GM06990 (cell line): Measurements from ENCODE around the gene PTGES.

ENCODE experiments used
- DNase-seq: peaks from one replicate; pipeline ENCODE4 v3.0.0-alpha.2; 2011; ENCODE audit not compliant: insufficient read length; ENCODE audit errors: extremely low read depth
- H3K27me3 ChIP-seq: replicated peaks from 2 replicates; pipeline ENCODE4 v1.6.0; 2011; ENCODE audit warnings: low read length; ENCODE audit not compliant: control insufficient read depth, insufficient read depth
- H3K36me3 ChIP-seq: 2 replicates; pipeline ENCODE4 v1.5.1; 2011; ENCODE audit warnings: low read length; ENCODE audit not compliant: control insufficient read depth, insufficient read depth
- H3K4me3 ChIP-seq: replicated peaks from 2 replicates; pipeline ENCODE4 v1.5.1; 2011; ENCODE audit warnings: low read depth, mild to moderate bottlenecking, control low read depth, low read length
- CTCF ChIP-seq: IDR thresholded peaks from 2 replicates; pipeline ENCODE4 v1.5.1; 2011; ENCODE audit warnings: low read length, control low read depth, mild to moderate bottlenecking, inconsistent platforms; ENCODE audit not compliant: insufficient read depth, poor library complexity, severe bottlenecking

The PTGES gene

DNA sequence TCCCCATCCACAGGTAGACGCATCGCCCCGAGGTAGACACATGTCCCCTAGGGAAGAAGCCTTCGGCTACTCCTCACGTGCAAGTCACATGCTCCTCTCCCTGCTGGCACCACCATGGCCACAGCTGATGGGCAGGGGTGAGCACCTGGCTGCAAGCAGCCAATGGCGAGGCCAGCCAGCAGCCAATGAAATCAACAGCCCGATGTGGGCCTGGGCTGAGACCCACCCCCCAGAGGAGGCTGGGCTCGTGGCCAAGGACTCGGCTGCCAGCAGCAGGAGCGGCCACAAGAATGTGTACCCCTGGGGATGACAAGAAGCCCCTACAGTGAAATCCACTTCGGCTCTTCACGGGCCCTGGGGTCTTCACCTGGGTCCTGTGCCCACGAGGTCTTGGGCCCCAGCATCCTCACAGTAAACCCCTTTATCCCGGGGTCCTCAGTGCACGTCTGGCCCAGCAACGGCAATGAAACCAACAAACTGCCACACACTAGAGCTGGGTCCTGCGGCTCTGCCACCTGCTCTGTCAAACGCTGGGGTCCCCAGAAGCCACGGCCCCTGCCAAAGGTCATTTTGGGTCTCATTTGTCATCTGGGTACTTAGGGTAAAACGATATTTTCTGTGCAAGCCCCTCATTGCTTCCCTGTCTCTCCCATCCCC, 22.1 kb upstream of the PTGES start:
- H3K27me3 ChIP-seq = peaks cover 2% of the 10 kb centered on the region
- no peaks in the 10 kb centered on the region for H3K36me3 ChIP-seq
- DNase-seq = no peak
- no peak overlapping the region for H3K4me3 ChIP-seq
- TF ChIP-seq CTCF = no peak

- H3K36me3 ChIP-seq = no peaks in the 10 kb centered on the region
- no peak for TF ChIP-seq CTCF
Observed at GRCh38 chr9:129773262-129774048, 20.6 kb upstream of the PTGES start.

GRCh38 chr9:129770741-129771140, 17.9 kb upstream of the PTGES start:
- TF ChIP-seq CTCF = no peak
- H3K36me3 ChIP-seq = no peaks in the 10 kb centered on the region
- 0 out of 2 replicates have a peak, but pooled peaks cover 2% of the 10 kb centered on the region for H3K27me3 ChIP-seq
- DNase-seq = no peak
- no peak overlapping the region for H3K4me3 ChIP-seq

More at GRCh38 chr9:129773262-129774048, 20.6 kb upstream of the PTGES start:
- Histone ChIP-seq H3K4me3 (no peak overlapping the region), H3K27me3 (peaks cover 4% of the 10 kb centered on the region)
- no peak for DNase-seq

- no peak for TF ChIP-seq CTCF
- Histone ChIP-seq H3K4me3 (no peak overlapping the region), H3K36me3 (no peaks in the 10 kb centered on the region), H3K27me3 (0 out of 2 replicates have a peak, but pooled peaks cover 2% of the 10 kb centered on the region)
- no peak for DNase-seq
Observed at GRCh38 chr9:129769669-129770068, 16.8 kb upstream of the PTGES start.

- Histone ChIP-seq H3K4me3 (no peak overlapping the region), H3K36me3 (no peaks in the 10 kb centered on the region), H3K27me3 (0 out of 2 replicates have a peak, but pooled peaks cover 2% of the 10 kb centered on the region)
- no peak for TF ChIP-seq CTCF
- DNase-seq = no peak
Observed at GRCh38 chr9:129768486-129768885, 15.6 kb upstream of the PTGES start.
